Measurements from ENCODE around the gene EPHA2.
"Not testable (repeated sequence)": the region's sequence is repeated elsewhere in the genome, so short reads cannot be mapped to it uniquely, and the experiment has no call there.

Gene EPHA2

DNA sequence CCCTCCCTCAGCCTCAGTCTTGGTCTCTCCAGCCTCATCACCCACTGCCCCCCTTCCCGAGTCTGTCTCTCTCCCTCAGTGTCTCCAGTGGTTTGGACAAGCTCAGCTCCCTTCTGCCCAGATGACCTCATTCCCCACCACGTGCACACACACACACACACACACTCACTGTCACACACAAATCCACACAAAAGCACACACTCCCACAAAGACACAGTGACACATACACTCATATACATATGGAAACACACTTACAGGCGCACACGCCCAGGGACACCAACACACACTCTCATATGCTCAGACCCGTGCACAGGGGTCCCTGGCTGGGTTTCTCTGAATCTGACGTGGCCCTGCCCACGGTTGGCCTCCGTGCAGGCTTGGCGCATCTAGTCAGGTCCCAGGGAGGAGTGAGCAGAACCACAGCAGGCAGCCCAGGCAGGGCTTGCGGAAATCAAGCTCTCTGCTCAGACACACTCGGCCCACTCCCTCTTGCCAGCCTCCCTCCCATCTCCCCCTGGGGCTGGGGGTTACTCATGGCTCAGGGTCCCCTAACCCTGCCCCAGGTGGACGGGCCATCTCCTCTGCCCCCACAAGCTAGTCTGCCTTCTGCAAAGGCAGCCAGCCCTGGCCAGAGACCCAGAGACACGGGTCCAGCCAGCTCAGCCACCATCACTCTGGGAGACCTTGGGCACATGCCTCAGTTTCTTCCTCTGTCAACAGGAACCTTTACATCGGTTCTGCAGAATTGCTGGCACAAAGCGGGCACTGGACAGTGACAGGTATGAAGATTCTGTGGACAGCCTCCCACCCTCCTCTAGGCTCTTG, 43.9 kb downstream of the EPHA2 start:
- Histone ChIP-seq H3K9ac (ENCODE audit: low read length) (no peak overlapping the region), H3K27ac (ENCODE audit: low read depth, low read length) (no peak overlapping the region)

DNA sequence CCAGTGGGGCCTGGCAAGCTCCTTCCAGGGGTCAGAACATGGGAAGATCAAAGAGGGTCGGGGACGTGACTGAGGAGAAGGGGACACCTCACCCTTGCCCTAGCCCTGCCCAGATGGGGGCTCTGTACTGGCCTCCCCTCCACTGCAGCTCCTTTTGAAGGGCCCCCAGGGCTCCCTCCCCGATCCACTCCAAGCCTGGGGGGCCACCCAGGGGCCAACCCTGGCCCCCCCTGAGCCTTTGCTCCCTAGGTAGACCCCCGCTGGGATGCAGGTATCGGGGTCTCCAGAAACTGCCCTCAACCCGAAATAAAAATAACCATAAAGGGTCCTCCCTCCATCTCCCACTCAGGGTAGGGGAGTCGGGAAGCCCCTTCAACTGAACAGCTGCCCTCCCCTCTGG, 45.0 kb downstream of the EPHA2 start:
- Histone ChIP-seq H3K4me1 (ENCODE audit: control insufficient read depth, insufficient read depth, low read length) (no peaks in the 10 kb centered on the region), H3K9ac (ENCODE audit: low read length) (no peak overlapping the region), H3K4me3 (ENCODE audit: low read length) (no peak overlapping the region), H3K36me3 (ENCODE audit: control insufficient read depth, insufficient read depth, low read length) (no peaks in the 10 kb centered on the region), H3K27ac (ENCODE audit: low read depth, low read length) (no peak overlapping the region), H3K27me3 (ENCODE audit: control insufficient read depth, insufficient read depth, low read length) (no peaks in the 10 kb centered on the region)

More for the DNA sequence above, 43.9 kb downstream of the EPHA2 start:
- Histone ChIP-seq H3K36me3 (ENCODE audit: control insufficient read depth, insufficient read depth, low read length) (no peaks in the 10 kb centered on the region), H3K4me1 (ENCODE audit: control insufficient read depth, insufficient read depth, low read length) (no peaks in the 10 kb centered on the region), H3K27me3 (ENCODE audit: control insufficient read depth, insufficient read depth, low read length) (no peaks in the 10 kb centered on the region), H3K4me3 (ENCODE audit: low read length) (no peak overlapping the region)

DNA sequence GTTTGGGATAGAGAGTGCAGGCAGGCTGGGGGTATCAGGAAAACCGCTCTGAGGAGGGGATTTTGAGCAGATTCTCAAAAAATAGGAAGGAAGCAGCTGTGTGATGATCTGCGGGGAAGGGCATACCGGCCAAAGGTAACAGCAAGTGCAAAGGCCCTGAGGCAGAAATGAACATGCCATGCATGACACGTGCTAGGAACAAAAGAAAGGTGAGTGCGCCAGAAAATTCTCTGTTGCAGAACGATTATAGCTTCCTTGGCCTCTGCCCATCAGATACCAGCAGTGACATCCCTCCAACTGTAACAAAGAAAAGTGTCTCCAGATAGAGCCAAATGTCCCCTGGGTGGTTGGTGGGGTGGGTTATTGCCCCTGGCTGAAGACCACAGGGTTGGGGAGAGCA, 45.4 kb downstream of the EPHA2 start:
- Histone ChIP-seq H3K4me3 (ENCODE audit: low read length) (no peak overlapping the region), H3K36me3 (ENCODE audit: control insufficient read depth, insufficient read depth, low read length) (no peaks in the 10 kb centered on the region), H3K9ac (ENCODE audit: low read length) (no peak overlapping the region), H3K27ac (ENCODE audit: low read depth, low read length) (no peak overlapping the region), H3K4me1 (ENCODE audit: control insufficient read depth, insufficient read depth, low read length) (no peaks in the 10 kb centered on the region), H3K27me3 (ENCODE audit: control insufficient read depth, insufficient read depth, low read length) (no peaks in the 10 kb centered on the region)

DNA sequence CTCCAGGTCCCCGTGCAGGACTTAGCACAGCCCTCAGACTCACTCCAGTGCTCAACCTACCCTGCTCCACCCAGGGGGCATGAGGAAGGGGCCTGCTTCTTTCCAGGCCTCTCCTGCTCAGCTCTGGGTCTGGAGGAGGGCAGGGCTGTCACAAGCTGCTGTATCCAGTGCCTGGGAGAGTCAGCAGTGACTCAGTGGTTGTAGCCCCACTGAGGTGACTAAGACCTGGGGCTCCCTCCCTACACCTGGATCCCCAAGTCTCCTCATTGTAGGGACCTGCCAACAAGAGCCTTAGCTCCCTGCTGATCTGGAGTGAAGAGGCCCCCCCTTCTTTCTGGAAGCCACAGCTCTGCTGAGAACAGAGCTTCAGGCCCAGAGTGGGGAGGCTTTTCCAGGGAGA, 46.3 kb downstream of the EPHA2 start:
- Histone ChIP-seq H3K4me1 (ENCODE audit: control insufficient read depth, insufficient read depth, low read length) (no peaks in the 10 kb centered on the region), H3K9ac (ENCODE audit: low read length) (no peak overlapping the region), H3K4me3 (ENCODE audit: low read length) (no peak overlapping the region), H3K36me3 (ENCODE audit: control insufficient read depth, insufficient read depth, low read length) (no peaks in the 10 kb centered on the region), H3K27ac (ENCODE audit: low read depth, low read length) (no peak overlapping the region), H3K27me3 (ENCODE audit: control insufficient read depth, insufficient read depth, low read length) (no peaks in the 10 kb centered on the region)

DNA sequence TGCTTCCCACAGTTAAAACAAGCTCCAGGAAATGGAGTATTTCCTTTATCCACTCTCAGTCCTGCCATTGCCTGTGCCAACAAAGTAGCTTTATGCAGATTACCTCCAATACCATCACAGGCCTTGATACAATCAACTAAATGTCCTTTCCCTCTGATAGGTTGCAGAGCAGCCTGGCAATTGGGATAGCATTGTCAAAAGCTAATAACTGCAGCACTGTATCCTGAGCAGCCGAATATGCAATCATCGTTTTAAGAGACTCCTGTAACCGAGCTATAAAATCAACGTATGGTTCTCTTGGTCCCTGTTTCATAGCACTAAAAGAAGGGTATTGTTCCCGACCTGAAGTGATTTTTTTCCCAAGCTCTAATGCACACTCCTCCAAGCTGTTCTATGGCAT, 48.8 kb downstream of the EPHA2 start:
- not testable (repeated sequence) for H3K27ac ChIP-seq (ENCODE audit: low read depth, low read length); H3K4me3 ChIP-seq (ENCODE audit: low read length); H3K9ac ChIP-seq (ENCODE audit: low read length); H3K4me1 ChIP-seq (ENCODE audit: control insufficient read depth, insufficient read depth, low read length); H3K27me3 ChIP-seq (ENCODE audit: control insufficient read depth, insufficient read depth, low read length); H3K36me3 ChIP-seq (ENCODE audit: control insufficient read depth, insufficient read depth, low read length)

DNA sequence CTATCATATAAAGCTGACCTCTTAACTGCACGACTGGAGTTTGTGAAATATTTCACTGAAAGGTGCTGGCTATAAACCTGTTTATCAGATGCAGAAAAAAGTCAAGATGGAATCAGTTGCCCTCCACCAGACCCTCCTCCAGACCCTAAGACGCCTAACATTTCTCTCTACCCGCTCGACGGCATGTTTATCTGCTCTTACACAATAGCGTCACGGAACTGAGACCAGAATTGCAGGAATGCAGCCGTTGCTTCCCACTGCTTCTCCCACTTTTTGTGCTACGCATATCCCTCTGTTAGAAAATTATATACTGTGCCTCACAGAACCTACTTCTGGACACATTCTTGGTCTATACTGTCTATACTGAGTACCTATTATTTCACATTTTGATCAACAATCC, 54.2 kb downstream of the EPHA2 start:
- Histone ChIP-seq H3K4me1 (ENCODE audit: control insufficient read depth, insufficient read depth, low read length) (no peaks in the 10 kb centered on the region), H3K27me3 (ENCODE audit: control insufficient read depth, insufficient read depth, low read length) (no peaks in the 10 kb centered on the region), H3K9ac (ENCODE audit: low read length) (no peak overlapping the region), H3K27ac (ENCODE audit: low read depth, low read length) (no peak overlapping the region), H3K4me3 (ENCODE audit: low read length) (no peak overlapping the region), H3K36me3 (ENCODE audit: control insufficient read depth, insufficient read depth, low read length) (no peaks in the 10 kb centered on the region)

DNA sequence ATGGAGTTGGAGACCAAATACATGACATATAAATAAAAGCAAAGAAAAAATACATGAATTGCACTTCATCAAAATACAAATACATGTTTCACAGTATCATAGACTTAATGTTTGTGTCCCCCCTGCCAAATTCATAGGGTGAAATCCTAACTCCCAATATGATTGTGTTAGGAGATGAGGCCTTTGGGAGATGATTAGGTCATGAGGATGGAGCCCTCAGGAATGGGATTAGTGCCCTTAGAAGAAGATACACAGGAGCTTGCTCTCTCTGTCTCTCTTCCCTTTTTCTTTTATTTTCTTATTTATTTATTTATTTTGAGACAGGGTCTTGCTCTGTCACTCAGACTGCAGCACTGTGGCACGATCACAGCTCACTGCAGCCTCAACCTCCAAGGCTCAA, 56.5 kb downstream of the EPHA2 start:
- H3K27me3 ChIP-seq (ENCODE audit: control insufficient read depth, insufficient read depth, low read length) = no peaks in the 10 kb centered on the region
- no peak overlapping the region for H3K9ac ChIP-seq (ENCODE audit: low read length)
- H3K4me3 ChIP-seq (ENCODE audit: low read length) = no peak overlapping the region
- no peaks in the 10 kb centered on the region for H3K36me3 ChIP-seq (ENCODE audit: control insufficient read depth, insufficient read depth, low read length)
- no peak overlapping the region for H3K27ac ChIP-seq (ENCODE audit: low read depth, low read length)
- H3K4me1 ChIP-seq (ENCODE audit: control insufficient read depth, insufficient read depth, low read length) = no peaks in the 10 kb centered on the region

DNA sequence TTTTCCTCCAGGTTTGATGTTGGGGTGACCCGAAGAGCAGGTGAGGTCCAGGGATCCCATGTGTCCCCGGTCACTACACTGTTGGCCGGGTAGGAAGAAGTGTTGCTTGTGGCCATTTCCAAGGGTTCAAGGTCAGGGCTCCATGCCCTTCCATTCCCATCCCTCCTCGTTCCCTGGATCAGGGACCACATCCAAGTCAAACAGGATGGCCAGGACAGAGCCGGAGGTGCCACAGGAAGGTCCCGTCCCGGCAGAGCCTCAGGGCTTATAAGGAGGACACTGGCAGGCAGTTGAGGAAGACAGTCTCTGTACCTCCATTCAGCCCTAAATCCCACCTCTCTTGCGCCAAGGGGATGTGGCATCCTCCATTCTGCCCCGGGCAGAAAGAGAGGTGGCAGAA, 60.4 kb downstream of the EPHA2 start:
- Histone ChIP-seq H3K4me3 (ENCODE audit: low read length) (no peak overlapping the region), H3K4me1 (ENCODE audit: control insufficient read depth, insufficient read depth, low read length) (no peaks in the 10 kb centered on the region), H3K9ac (ENCODE audit: low read length) (no peak overlapping the region), H3K27me3 (ENCODE audit: control insufficient read depth, insufficient read depth, low read length) (no peaks in the 10 kb centered on the region), H3K27ac (ENCODE audit: low read depth, low read length) (no peak overlapping the region), H3K36me3 (ENCODE audit: control insufficient read depth, insufficient read depth, low read length) (no peaks in the 10 kb centered on the region)

DNA sequence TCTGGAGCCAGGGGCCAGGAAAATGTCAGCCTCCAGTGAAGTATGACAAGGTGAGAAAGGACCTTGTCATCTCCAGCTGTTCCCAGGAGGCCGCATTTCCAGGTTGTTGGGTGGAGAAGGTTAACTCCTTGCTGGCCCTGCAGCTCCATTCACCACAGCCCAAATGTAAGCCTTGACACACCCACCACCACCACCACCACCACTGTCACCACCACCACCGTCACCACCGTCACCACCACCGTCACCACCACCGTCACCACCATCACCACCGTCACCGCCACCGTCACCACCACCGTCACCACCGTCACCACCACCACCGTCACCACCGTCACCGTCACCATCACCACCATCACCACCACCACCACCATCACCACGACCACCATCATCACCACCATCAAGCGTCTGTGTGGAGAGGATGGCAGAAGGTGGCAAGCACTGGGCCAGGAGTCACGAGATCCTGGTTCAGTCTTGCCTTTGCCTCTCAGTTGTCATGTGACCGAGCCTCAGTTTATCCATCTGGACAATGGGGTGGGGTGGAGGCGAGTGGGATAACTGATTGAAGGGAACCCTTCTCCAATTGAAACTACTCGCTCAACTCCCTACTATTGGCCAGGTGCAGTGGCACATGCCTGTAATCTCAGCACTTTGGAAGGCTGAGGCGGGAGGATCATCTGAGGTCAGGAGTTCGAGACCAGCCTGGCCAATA, 61.3 kb downstream of the EPHA2 start:
- H3K27me3 ChIP-seq (ENCODE audit: control insufficient read depth, insufficient read depth, low read length) = no peaks in the 10 kb centered on the region
- no peak overlapping the region for H3K4me3 ChIP-seq (ENCODE audit: low read length)
- H3K9ac ChIP-seq (ENCODE audit: low read length) = no peak overlapping the region
- no peaks in the 10 kb centered on the region for H3K4me1 ChIP-seq (ENCODE audit: control insufficient read depth, insufficient read depth, low read length)
- no peak overlapping the region for H3K27ac ChIP-seq (ENCODE audit: low read depth, low read length)
- H3K36me3 ChIP-seq (ENCODE audit: control insufficient read depth, insufficient read depth, low read length) = no peaks in the 10 kb centered on the region

DNA sequence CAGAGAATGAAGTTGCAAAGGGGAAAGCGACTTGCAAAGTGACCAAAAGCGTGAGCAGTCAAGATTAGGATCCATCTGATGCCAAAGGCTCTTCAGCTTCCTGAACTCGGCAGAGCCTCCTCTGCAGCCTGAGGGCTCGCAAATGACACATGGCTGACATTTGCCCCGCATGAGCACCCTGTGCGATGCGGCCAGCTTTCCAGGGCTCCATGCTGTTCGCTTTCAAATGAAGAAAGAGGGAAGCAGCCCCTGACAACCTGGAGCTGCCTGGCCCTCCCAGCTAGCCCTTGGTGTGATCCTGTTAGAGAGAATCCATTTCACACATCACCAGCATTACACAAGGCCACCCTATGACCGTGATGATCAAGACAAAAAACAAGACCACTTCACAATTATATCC, 62.3 kb downstream of the EPHA2 start:
- Histone ChIP-seq H3K27me3 (ENCODE audit: control insufficient read depth, insufficient read depth, low read length) (no peaks in the 10 kb centered on the region), H3K9ac (ENCODE audit: low read length) (no peak overlapping the region), H3K36me3 (ENCODE audit: control insufficient read depth, insufficient read depth, low read length) (no peaks in the 10 kb centered on the region), H3K4me1 (ENCODE audit: control insufficient read depth, insufficient read depth, low read length) (no peaks in the 10 kb centered on the region), H3K4me3 (ENCODE audit: low read length) (no peak overlapping the region), H3K27ac (ENCODE audit: low read depth, low read length) (no peak overlapping the region)

DNA sequence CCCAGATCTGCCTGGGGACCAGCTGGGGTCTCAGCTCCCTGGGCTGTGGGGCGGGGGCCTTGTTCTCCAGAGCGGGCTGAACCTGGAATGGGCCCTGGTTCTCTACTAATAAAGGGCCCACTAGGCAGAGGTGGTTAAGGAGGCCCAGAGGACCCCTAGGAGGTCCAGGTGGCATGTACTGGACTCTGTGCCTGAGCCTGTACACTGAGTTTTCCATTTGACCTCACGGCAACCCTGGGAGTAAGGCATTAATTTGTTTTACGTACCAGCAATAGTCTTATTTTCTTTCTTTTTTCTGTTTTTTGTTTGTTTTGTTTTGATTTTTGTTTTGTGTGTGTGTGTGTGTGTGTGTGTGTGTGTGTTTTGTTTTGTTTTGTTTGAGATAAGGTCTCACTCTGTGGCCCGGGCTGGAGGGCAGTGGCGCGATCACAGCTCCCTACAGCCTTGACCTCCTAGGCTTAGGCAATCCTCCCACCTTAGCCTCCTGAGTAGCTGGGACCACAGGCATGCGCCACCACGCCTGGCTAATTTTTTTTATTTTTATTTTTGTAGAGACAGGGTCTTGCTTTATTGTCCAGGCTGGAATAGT, 62.9 kb downstream of the EPHA2 start:
- no peaks in the 10 kb centered on the region for H3K4me1 ChIP-seq (ENCODE audit: control insufficient read depth, insufficient read depth, low read length)
- no peaks in the 10 kb centered on the region for H3K36me3 ChIP-seq (ENCODE audit: control insufficient read depth, insufficient read depth, low read length)
- H3K9ac ChIP-seq (ENCODE audit: low read length) = no peak overlapping the region
- no peak overlapping the region for H3K4me3 ChIP-seq (ENCODE audit: low read length)
- no peaks in the 10 kb centered on the region for H3K27me3 ChIP-seq (ENCODE audit: control insufficient read depth, insufficient read depth, low read length)
- H3K27ac ChIP-seq (ENCODE audit: low read depth, low read length) = no peak overlapping the region

DNA sequence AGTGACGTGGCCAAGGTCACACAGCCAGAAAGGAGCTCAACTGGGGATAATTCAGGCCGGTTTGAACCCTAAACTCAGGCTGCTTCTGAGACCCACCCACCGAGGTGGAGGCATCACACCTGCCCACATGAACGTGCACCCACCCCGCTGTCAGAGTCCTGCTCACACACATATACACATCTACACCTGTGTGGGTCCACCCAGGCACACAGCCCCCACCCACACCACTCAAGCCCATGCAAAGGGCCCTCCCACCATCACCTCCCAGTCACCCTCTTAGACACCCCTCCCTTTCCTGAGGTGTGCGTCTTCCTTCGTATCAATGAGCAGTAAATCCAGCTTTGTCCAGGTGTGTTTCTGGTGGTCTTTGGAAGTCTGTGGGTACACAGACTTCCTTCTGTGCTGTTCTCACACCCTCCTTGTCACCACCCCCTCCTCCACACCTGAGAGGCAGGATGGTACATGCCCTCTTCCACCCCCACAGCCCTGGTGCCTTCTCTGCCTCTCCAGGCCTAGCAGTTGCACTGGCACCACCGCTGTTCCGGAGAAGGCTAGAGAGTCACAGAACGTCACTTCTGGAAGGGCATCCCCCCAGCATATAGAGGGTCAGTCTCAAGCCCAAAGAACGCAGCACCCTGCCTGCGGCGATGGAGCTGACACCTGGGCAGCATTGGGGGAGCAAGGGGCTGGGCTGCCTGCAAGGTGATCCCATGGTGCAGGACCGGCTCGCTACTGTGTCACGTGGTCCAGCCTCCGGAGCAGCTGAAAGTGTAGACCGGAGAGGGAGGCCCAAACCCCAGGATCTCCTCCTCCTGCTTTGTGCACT, 63.6 kb downstream of the EPHA2 start:
- Histone ChIP-seq H3K27ac (ENCODE audit: low read depth, low read length) (no peak overlapping the region), H3K4me3 (ENCODE audit: low read length) (no peak overlapping the region), H3K4me1 (ENCODE audit: control insufficient read depth, insufficient read depth, low read length) (no peaks in the 10 kb centered on the region), H3K36me3 (ENCODE audit: control insufficient read depth, insufficient read depth, low read length) (no peaks in the 10 kb centered on the region), H3K27me3 (ENCODE audit: control insufficient read depth, insufficient read depth, low read length) (no peaks in the 10 kb centered on the region), H3K9ac (ENCODE audit: low read length) (no peak overlapping the region)

All from rectal smooth muscle tissue (tissue), 1 donor.